HEK293 (cell line): Measurements from ENCODE around the gene UNG.
A peak's percentile ranks its signal among the peaks of the same experiment; 100 is the strongest.

Experiments used
- CTCF ChIA-PET: fragments of 350-600 bp; formaldehyde crosslinking; extraction: SDS; loops from one replicate; lab custom pipeline; 2021; ENCODE audit warnings: antibody characterized with exemption; lab: Yijun Ruan, JAX
- POLR2A ChIA-PET: fragments of 300-600 bp; formaldehyde crosslinking; extraction: SDS; loops from one replicate; lab custom pipeline; 2020; ENCODE audit warnings: antibody characterized with exemption, inconsistent platforms; lab: Yijun Ruan, JAX
- H3K27ac ChIP-seq: fragments of 200-500 bp; sonication (Bioruptor generic); 2 replicates; pipeline ENCODE4 v1.5.1; 2014; ENCODE audit warnings: low read depth, low read length, control low read depth, inconsistent platforms; ENCODE audit errors: extremely low read depth
- H3K36me3 ChIP-seq, 2 experiments: fragments of 200-500 bp in 1 of 2; sonication (Bioruptor generic) in 1 of 2; 1 replicate in 1 of 2; 2 replicates in 1 of 2; pipeline ENCODE4 v1.5.1; 2014 to 2017; ENCODE audit warnings: inconsistent platforms in 2 of 2, low read length in 2 of 2; ENCODE audit not compliant: control insufficient read depth in 2 of 2, insufficient read depth in 1 of 2
- H3K4me1 ChIP-seq: fragments of 200-500 bp; sonication (Bioruptor generic); 2 replicates; pipeline ENCODE4 v1.5.1; 2014; ENCODE audit warnings: mild to moderate bottlenecking, low read length, inconsistent platforms; ENCODE audit not compliant: control insufficient read depth, insufficient read depth
- H3K4me3 ChIP-seq: 2 replicates; pipeline ENCODE4 v1.5.1; 2011; ENCODE audit warnings: low read depth, mild to moderate bottlenecking, control low read depth, low read length, moderate library complexity
- H3K9me3 ChIP-seq: fragments of 200-500 bp; sonication (Bioruptor generic); 2 replicates; pipeline ENCODE4 v1.5.1; 2014; ENCODE audit warnings: low read depth, low read length, inconsistent platforms; ENCODE audit not compliant: control insufficient read depth, insufficient read depth
- BCL6B ChIP-seq: fragments of 450-650 bp; formaldehyde crosslinking; IDR thresholded peaks from 2 replicates; pipeline ENCODE4 v1.5.1; 2017; ENCODE audit warnings: missing biosample characterization, missing genetic modification characterization
- KLF9 ChIP-seq: fragments of 450-650 bp; formaldehyde crosslinking; IDR thresholded peaks from 2 replicates; pipeline ENCODE4 v1.5.1; 2016; ENCODE audit warnings: missing biosample characterization, missing genetic modification characterization, low read depth
- PATZ1 ChIP-seq: fragments of 450-650 bp; formaldehyde crosslinking; IDR thresholded peaks from 2 replicates; pipeline ENCODE4 v1.5.1; 2016; ENCODE audit warnings: missing biosample characterization, missing genetic modification characterization
- PBX3 ChIP-seq: sonication (generic); formaldehyde crosslinking; IDR thresholded peaks from 2 replicates; pipeline ENCODE4 v1.8.1; 2022; ENCODE audit warnings: mild to moderate bottlenecking, moderate library complexity, missing genetic modification reagents
- SP3 ChIP-seq: fragments of 450-650 bp; formaldehyde crosslinking; IDR thresholded peaks from 2 replicates; pipeline ENCODE4 v1.5.1; 2016; ENCODE audit warnings: missing biosample characterization, missing genetic modification characterization
- YY1 ChIP-seq: fragments of 450-650 bp; formaldehyde crosslinking; IDR thresholded peaks from 2 replicates; pipeline ENCODE4 v1.5.1; 2018; ENCODE audit warnings: missing biosample characterization, missing genetic modification characterization
- ZBTB17 ChIP-seq: fragments of 450-650 bp; formaldehyde crosslinking; IDR thresholded peaks from 2 replicates; pipeline ENCODE4 v1.5.1; 2016; ENCODE audit warnings: missing biosample characterization, missing genetic modification characterization
- ZFP3 ChIP-seq: fragments of 450-650 bp; formaldehyde crosslinking; IDR thresholded peaks from 2 replicates; pipeline ENCODE4 v1.5.1; 2016; ENCODE audit warnings: low read depth, missing biosample characterization, missing genetic modification characterization
- ZNF10 ChIP-seq: fragments of 450-650 bp; formaldehyde crosslinking; IDR thresholded peaks from 2 replicates; pipeline ENCODE4 v1.5.1; 2017; ENCODE audit warnings: missing biosample characterization, missing genetic modification characterization
- ZNF112 ChIP-seq: fragments of 450-650 bp; formaldehyde crosslinking; IDR thresholded peaks from 2 replicates; pipeline ENCODE4 v1.5.0; 2017; ENCODE audit warnings: missing biosample characterization, missing genetic modification characterization
- ZNF121 ChIP-seq: fragments of 450-650 bp; formaldehyde crosslinking; IDR thresholded peaks from 2 replicates; pipeline ENCODE4 v1.5.1; 2016; ENCODE audit warnings: missing biosample characterization, missing genetic modification characterization
- ZNF140 ChIP-seq: fragments of 450-650 bp; formaldehyde crosslinking; IDR thresholded peaks from 2 replicates; pipeline ENCODE4 v1.5.1; 2016; ENCODE audit warnings: missing biosample characterization, missing genetic modification characterization
- ZNF157 ChIP-seq: fragments of 450-650 bp; formaldehyde crosslinking; IDR thresholded peaks from 2 replicates; pipeline ENCODE4 v1.5.1; 2016; ENCODE audit warnings: missing biosample characterization, missing genetic modification characterization
- ZNF175 ChIP-seq: fragments of 450-650 bp; formaldehyde crosslinking; IDR thresholded peaks from 2 replicates; pipeline ENCODE4 v1.5.1; 2016; ENCODE audit warnings: missing biosample characterization, missing genetic modification characterization
- ZNF2 ChIP-seq: fragments of 450-650 bp; formaldehyde crosslinking; IDR thresholded peaks from 2 replicates; pipeline ENCODE4 v1.5.1; 2016; ENCODE audit warnings: missing biosample characterization, missing genetic modification characterization
- ZNF335 ChIP-seq: fragments of 450-650 bp; formaldehyde crosslinking; conservative IDR thresholded peaks from 2 replicates; pipeline ENCODE4 v1.5.1; 2016; ENCODE audit warnings: missing biosample characterization, missing genetic modification characterization
- ZNF354C ChIP-seq: fragments of 450-650 bp; formaldehyde crosslinking; IDR thresholded peaks from 2 replicates; pipeline ENCODE4 v1.5.1; 2016; ENCODE audit warnings: missing biosample characterization, missing genetic modification characterization, low read depth, borderline replicate concordance
- ZNF398 ChIP-seq: fragments of 450-650 bp; formaldehyde crosslinking; IDR thresholded peaks from 2 replicates; pipeline ENCODE4 v1.5.1; 2017; ENCODE audit warnings: missing biosample characterization, missing genetic modification characterization
- ZNF423 ChIP-seq: fragments of 450-650 bp; formaldehyde crosslinking; IDR thresholded peaks from 2 replicates; pipeline ENCODE4 v1.5.1; 2016; ENCODE audit warnings: missing biosample characterization, missing genetic modification characterization
- ZNF518A ChIP-seq: fragments of 450-650 bp; formaldehyde crosslinking; conservative IDR thresholded peaks from 2 replicates; pipeline ENCODE4 v1.5.1; 2016; ENCODE audit warnings: low read depth, missing biosample characterization, missing genetic modification characterization
- ZNF530 ChIP-seq: fragments of 450-650 bp; formaldehyde crosslinking; IDR thresholded peaks from 2 replicates; pipeline ENCODE4 v1.5.1; 2016; ENCODE audit warnings: low read depth, missing biosample characterization, missing genetic modification characterization
- ZNF544 ChIP-seq: fragments of 450-650 bp; formaldehyde crosslinking; IDR thresholded peaks from 2 replicates; pipeline ENCODE4 v1.5.0; 2017; ENCODE audit warnings: missing biosample characterization, missing genetic modification characterization
- ZNF585B ChIP-seq: fragments of 450-650 bp; formaldehyde crosslinking; IDR thresholded peaks from 2 replicates; pipeline ENCODE4 v1.5.1; 2016; ENCODE audit warnings: missing biosample characterization, missing genetic modification characterization
- ZNF600 ChIP-seq: fragments of 450-650 bp; formaldehyde crosslinking; IDR thresholded peaks from 2 replicates; pipeline ENCODE4 v1.5.1; 2016; ENCODE audit warnings: missing biosample characterization, missing genetic modification characterization
- ZNF658 ChIP-seq: fragments of 450-650 bp; formaldehyde crosslinking; IDR thresholded peaks from 2 replicates; pipeline ENCODE4; 2016; ENCODE audit warnings: missing biosample characterization, missing genetic modification characterization
- ZNF830 ChIP-seq: fragments of 450-650 bp; IDR thresholded peaks from 2 replicates; pipeline ENCODE4 v1.5.0; 2018; ENCODE audit warnings: missing biosample characterization, missing genetic modification characterization, low read depth, mild to moderate bottlenecking, moderate library complexity

The UNG gene

GRCh38 chr12:109097435-109098182, at the start of gene UNG:
Gene UNG, plus strand, starts transcription at chr12:109097597. Its CDS starts 83 bp downstream, at chr12:109097680.
- ChIA-PET CTCF (interaction anchor here (0.7 kb wide), 1 partner anchor 297 kb away, joined by 3 read pairs; no protein-coding TSS in a partner anchor), POLR2A (interaction anchor here (0.6 to 2.3 kb wide), 5 partner anchors 9 to 289 kb away, joined by 3 to 15 read pairs (median 5); no protein-coding TSS in a partner anchor)
- Histone ChIP-seq H3K4me3 (peak within 1 kb of the TSS; percentile 78), H3K4me1 (peaks cover 3% of the 10 kb centered on the region; the same call in 1 of the 2 replicates), H3K9me3 (no peaks in the 10 kb centered on the region), H3K36me3 (peaks cover 32 to 41% of the 10 kb centered on the region in 2 experiments; a peak in 2 of 3 replicates), H3K27ac (peak within 1 kb of the TSS; percentile 98)
- TF ChIP-seq ZNF830 (tag by site-specific recombination) = no peak
- TF ChIP-seq ZNF140 (tag by site-specific recombination) = no peak
- TF ChIP-seq ZNF530 (tag by site-specific recombination) = no peak
- TF ChIP-seq ZNF658 (tag by site-specific recombination) = no peak
- peak; percentile 65; the same call in 1 of the 2 replicates for TF ChIP-seq YY1 (tag by site-specific recombination)
- TF ChIP-seq ZNF121 (tag by site-specific recombination) = no peak
- 0 out of 2 replicates have a peak, but pooled peaks have one; percentile 12 for TF ChIP-seq ZNF398 (tag by site-specific recombination)
- no peak for TF ChIP-seq ZNF112
- TF ChIP-seq PBX3 (CRISPR knock-in tag) = 0 out of 2 replicates have a peak, but pooled peaks have one; percentile 53
- no peak for TF ChIP-seq ZNF585B (tag by site-specific recombination)
- TF ChIP-seq ZNF518A (tag by site-specific recombination) = no peak
- TF ChIP-seq ZNF423 = no peak
- peak; percentile 77; the same call in 1 of the 2 replicates for TF ChIP-seq ZNF2 (tag by site-specific recombination)
- peak; percentile 74; the same call in 1 of the 2 replicates for TF ChIP-seq ZBTB17 (tag by site-specific recombination)
- no peak for TF ChIP-seq ZNF157
- no peak for TF ChIP-seq ZNF175
- no peak; the same call in 1 of the 2 replicates for TF ChIP-seq ZNF10 (tag by site-specific recombination)
- no peak for TF ChIP-seq BCL6B
- peak; percentile 92 for TF ChIP-seq KLF9 (tag by site-specific recombination)
- TF ChIP-seq ZNF354C (tag by site-specific recombination) = no peak
- TF ChIP-seq ZNF544 = no peak
- peak; percentile 92 for TF ChIP-seq ZNF335 (tag by site-specific recombination)
- TF ChIP-seq PATZ1 (tag by site-specific recombination) = peak; percentile 96
- TF ChIP-seq ZNF600 (tag by site-specific recombination) = no peak
- peak; percentile 53 for TF ChIP-seq SP3
- TF ChIP-seq ZFP3 (tag by site-specific recombination) = no peak
